Keratinocyte (primary cell): ENCODE measurements around the gene TCP1. TPM values are rescaled to one million over a fixed set of nuclear protein-coding genes. Genes with fewer than 3 reads are reported as not detected.
"Not testable (repeated sequence)": the region's sequence is repeated elsewhere in the genome, so short reads cannot be mapped to it uniquely, and the experiment has no call there.

Experiments
- DNase-seq: peaks from one replicate; pipeline ENCODE4 v3.0.0-alpha.2; 2011; ENCODE audit warnings: low read depth, missing footprints, low spot score
- FAIRE-seq: peaks from 2 replicates; lab custom pipeline; 2011; peaks lifted over from hg19 to GRCh38; lab: Jason Lieb, UNC
- H2AFZ ChIP-seq: 2 replicates; pipeline ENCODE4 v1.6.0; 2012; ENCODE audit warnings: low read length, control low read depth, inconsistent platforms; ENCODE audit not compliant: control insufficient read depth
- H3K27ac ChIP-seq: 2 replicates; pipeline ENCODE4 v1.5.1; 2011; ENCODE audit warnings: low read length; ENCODE audit not compliant: control insufficient read depth, insufficient read depth
- H3K27me3 ChIP-seq: 3 replicates; pipeline ENCODE4 v1.6.0; 2011; ENCODE audit warnings: low read length; ENCODE audit not compliant: control insufficient read depth, insufficient read depth; ENCODE audit errors: extremely low read depth
- H3K36me3 ChIP-seq, 2 experiments: 2 replicates in 1 of 2; 3 replicates in 1 of 2; pipeline ENCODE4 v1.5.1; 2011; ENCODE audit warnings: low read length in 2 of 2, mild to moderate bottlenecking in 1 of 2; ENCODE audit not compliant: control insufficient read depth in 2 of 2, insufficient read depth in 2 of 2; ENCODE audit errors: extremely low read depth in 1 of 2
- H3K4me1 ChIP-seq: 3 replicates; pipeline ENCODE4 v1.5.1; 2011; ENCODE audit warnings: low read length; ENCODE audit not compliant: control insufficient read depth, insufficient read depth; ENCODE audit errors: extremely low read depth
- H3K4me2 ChIP-seq: 3 replicates; pipeline ENCODE4 v1.6.0; 2011; ENCODE audit warnings: low read depth, low read length; ENCODE audit not compliant: control insufficient read depth, insufficient read depth; ENCODE audit errors: extremely low read depth
- H3K4me3 ChIP-seq, 3 experiments: fragments of 200-600 bp in 1 of 3; sonication (generic) in 1 of 3; 2 replicates in 2 of 3; 3 replicates in 1 of 3; pipeline ENCODE4 v1.5.1; 2011 to 2016; ENCODE audit warnings: low read length in 3 of 3, mild to moderate bottlenecking in 3 of 3, control low read depth in 2 of 3, inconsistent platforms in 1 of 3, low read depth in 1 of 3, mixed read lengths in 1 of 3, mixed run types in 1 of 3, moderate library complexity in 1 of 3; ENCODE audit not compliant: control insufficient read depth in 2 of 3, insufficient read depth in 2 of 3; ENCODE audit errors: extremely low read depth in 1 of 3
- H3K79me2 ChIP-seq: 2 replicates; pipeline ENCODE4 v1.6.0; 2012; ENCODE audit warnings: low read length; ENCODE audit not compliant: control insufficient read depth, insufficient read depth
- H3K9ac ChIP-seq: 3 replicates; pipeline ENCODE4 v1.6.0; 2011; ENCODE audit warnings: low read length; ENCODE audit not compliant: control insufficient read depth, insufficient read depth; ENCODE audit errors: extremely low read depth
- H3K9me1 ChIP-seq: 3 replicates; pipeline ENCODE4 v1.6.0; 2011; ENCODE audit warnings: low read length; ENCODE audit not compliant: control insufficient read depth, insufficient read depth; ENCODE audit errors: extremely low read depth
- H3K9me3 ChIP-seq: 2 replicates; pipeline ENCODE4 v1.5.1; 2012; ENCODE audit warnings: low read depth, low read length; ENCODE audit not compliant: control insufficient read depth
- H4K20me1 ChIP-seq: 3 replicates; pipeline ENCODE4 v1.6.0; 2011; ENCODE audit warnings: low read length; ENCODE audit not compliant: control insufficient read depth, insufficient read depth; ENCODE audit errors: extremely low read depth
- EZH2 ChIP-seq: IDR thresholded peaks from one replicate; pipeline ENCODE4 v1.6.1; 2012; ENCODE audit warnings: inconsistent platforms, mild to moderate bottlenecking, low read length, moderate library complexity
- dilution Hi-C: fragments of 300-500 bp; cut with MboI; formaldehyde crosslinking; loops from one replicate; pipeline ENCODE4 v1.7.0; 2020; ENCODE audit warnings: low sequenced_read_pairs; ENCODE audit not compliant: extremely low pct_ligation_motif_present
- polyA plus RNA-seq, 5 experiments: library from polyadenylated mRNA; depleted of rRNA in 3 of 5; stranded (reverse) in 3 of 5; stranded (forward) in 1 of 5; unstranded in 1 of 5; fragments of >200 nt; gene quantifications; 1 replicate in 1 of 5; 2 replicates in 3 of 5; 3 replicates in 1 of 5; pipeline versions ENCODE4 v1.2.1 to v1.2.3, GENCODE V29; 2011 to 2012; ENCODE audit warnings: missing spikeins in 2 of 5, low read depth in 1 of 5, low replicate concordance in 1 of 5
- TF ChIP-seq, protein P1 (sequence below), 3 experiments: IDR thresholded peaks in 1 of 3; conservative IDR thresholded peaks in 1 of 3; optimal IDR thresholded peaks in 1 of 3; 2 replicates in 2 of 3; 3 replicates in 1 of 3; pipeline versions ENCODE3 to v1.5.1; 2011; ENCODE audit warnings: low read length in 3 of 3, mild to moderate bottlenecking in 3 of 3, moderate library complexity in 2 of 3, control low read depth in 1 of 3, inconsistent platforms in 1 of 3; ENCODE audit not compliant: insufficient read depth in 2 of 3; ENCODE audit errors: extremely low read depth in 1 of 3

TCP1 gene
- polyA plus RNA-seq, 1 donor (not counting 4 experiments of a cell fraction or from before 2014, with no cell fraction given): 174 TPM

DNA sequence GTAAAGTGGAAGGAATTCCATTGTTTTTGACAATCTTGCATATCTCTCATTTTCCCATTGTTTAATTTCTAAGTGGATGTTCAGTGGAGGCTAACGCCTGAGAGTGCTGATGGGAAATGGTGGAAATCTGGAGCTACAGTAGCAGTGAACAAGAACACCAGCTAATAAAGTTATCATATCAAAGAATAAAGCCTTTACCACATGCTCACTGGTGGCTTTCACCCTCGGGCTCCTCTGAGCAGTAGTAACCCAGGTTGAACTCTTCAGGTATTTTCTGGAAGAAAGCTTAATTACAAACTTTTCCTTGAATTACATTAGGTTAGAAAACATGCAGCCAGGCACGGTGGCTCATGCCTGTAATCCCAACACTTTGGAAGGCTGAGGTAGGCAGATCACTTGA is 38.0 kb downstream of the TCP1 start:
- FAIRE-seq (no peak), DNase-seq (no peak)
- Histone ChIP-seq H3K4me1 (no peaks in the 10 kb centered on the region), H2AFZ (no peak overlapping the region), H3K9ac (no peak overlapping the region), H3K9me1 (no peaks in the 10 kb centered on the region), H3K4me2 (no peak overlapping the region), H3K4me3 (no peak overlapping the region), H3K36me3 (peaks cover 20 to 24% of the 10 kb centered on the region in 2 experiments), H3K9me3 (no peaks in the 10 kb centered on the region), H3K27ac (no peak overlapping the region), H4K20me1 (no peaks in the 10 kb centered on the region), H3K79me2 (peaks cover 13% of the 10 kb centered on the region), H3K27me3 (no peaks in the 10 kb centered on the region)
- dilution Hi-C loops: no loop called here
- no peak for TF ChIP-seq EZH2
- TF ChIP-seq, protein P1, sequence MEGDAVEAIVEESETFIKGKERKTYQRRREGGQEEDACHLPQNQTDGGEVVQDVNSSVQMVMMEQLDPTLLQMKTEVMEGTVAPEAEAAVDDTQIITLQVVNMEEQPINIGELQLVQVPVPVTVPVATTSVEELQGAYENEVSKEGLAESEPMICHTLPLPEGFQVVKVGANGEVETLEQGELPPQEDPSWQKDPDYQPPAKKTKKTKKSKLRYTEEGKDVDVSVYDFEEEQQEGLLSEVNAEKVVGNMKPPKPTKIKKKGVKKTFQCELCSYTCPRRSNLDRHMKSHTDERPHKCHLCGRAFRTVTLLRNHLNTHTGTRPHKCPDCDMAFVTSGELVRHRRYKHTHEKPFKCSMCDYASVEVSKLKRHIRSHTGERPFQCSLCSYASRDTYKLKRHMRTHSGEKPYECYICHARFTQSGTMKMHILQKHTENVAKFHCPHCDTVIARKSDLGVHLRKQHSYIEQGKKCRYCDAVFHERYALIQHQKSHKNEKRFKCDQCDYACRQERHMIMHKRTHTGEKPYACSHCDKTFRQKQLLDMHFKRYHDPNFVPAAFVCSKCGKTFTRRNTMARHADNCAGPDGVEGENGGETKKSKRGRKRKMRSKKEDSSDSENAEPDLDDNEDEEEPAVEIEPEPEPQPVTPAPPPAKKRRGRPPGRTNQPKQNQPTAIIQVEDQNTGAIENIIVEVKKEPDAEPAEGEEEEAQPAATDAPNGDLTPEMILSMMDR (optimal IDR thresholded peaks at IDR 0.05 in 1 of 3, IDR thresholded peaks at IDR 0.05 in 1 of 3, conservative IDR thresholded peaks at IDR 0.05 in 1 of 3; ENCODE audit: extremely low read depth in 1 of 3, insufficient read depth in 2 of 3, low read length in 3 of 3): no peak

DNA sequence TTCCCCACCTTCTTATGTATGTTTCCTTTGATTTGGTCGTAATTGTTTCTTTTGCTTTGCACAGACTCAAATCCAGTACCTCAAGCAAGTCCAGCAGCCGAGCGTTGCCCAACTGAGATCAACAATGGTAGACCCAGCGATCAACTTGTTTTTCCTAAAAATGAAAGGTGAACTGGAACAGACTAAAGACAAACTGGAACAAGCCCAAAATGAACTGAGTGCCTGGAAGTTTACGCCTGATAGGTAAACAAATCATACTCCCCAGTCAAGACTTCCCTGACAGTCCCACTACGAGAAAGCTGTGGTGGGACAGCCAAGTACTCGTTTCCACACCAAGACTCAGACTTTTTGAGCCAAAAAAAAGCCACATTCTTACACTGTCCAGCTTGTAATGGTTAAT is 41.3 kb downstream of the TCP1 start:
- H3K4me2 ChIP-seq, H3K27ac ChIP-seq, H3K4me3 ChIP-seq, H3K4me1 ChIP-seq, dilution Hi-C loops, H3K9me3 ChIP-seq, H3K9ac ChIP-seq, H4K20me1 ChIP-seq, H2AFZ ChIP-seq, H3K9me1 ChIP-seq, H3K27me3 ChIP-seq, DNase-seq: not testable (repeated sequence)
- H3K36me3 ChIP-seq: peaks cover 22 to 28% of the 10 kb centered on the region in 2 experiments
- FAIRE-seq: peak; percentile 90
- peaks cover 31% of the 10 kb centered on the region for H3K79me2 ChIP-seq

DNA sequence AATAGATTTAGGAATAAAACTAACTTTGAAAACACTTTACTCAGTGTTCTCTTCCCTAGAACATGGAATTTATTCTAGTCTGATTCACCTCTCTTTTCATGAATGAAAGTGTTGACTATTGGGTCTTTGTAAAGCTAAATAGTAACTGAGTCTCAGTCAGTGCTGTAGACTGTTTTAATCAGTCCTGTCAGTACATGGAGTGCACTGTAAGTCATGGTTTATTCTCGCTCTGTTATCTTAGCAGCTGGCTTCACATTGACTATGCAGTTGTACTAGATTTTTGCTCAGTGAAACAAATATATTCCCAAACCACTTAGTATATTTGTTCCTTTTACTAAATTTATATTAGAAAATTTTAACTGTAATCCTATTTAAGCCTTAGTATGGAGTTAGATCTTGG is 42.6 kb downstream of the TCP1 start:
- Histone ChIP-seq H3K4me2 (no peak overlapping the region), H3K36me3 (peaks cover 25 to 33% of the 10 kb centered on the region in 2 experiments), H3K27ac (no peak overlapping the region), H3K27me3 (no peaks in the 10 kb centered on the region), H3K9me1 (no peaks in the 10 kb centered on the region), H2AFZ (no peak overlapping the region), H3K9me3 (no peaks in the 10 kb centered on the region), H3K4me3 (no peak overlapping the region), H3K9ac (no peak overlapping the region), H3K4me1 (no peaks in the 10 kb centered on the region), H4K20me1 (no peaks in the 10 kb centered on the region), H3K79me2 (peaks cover 38% of the 10 kb centered on the region)
- FAIRE-seq (no peak), DNase-seq (no peak)
- dilution Hi-C loops: no loop called here
- TF ChIP-seq EZH2: no peak
- TF ChIP-seq, protein P1 (optimal IDR thresholded peaks at IDR 0.05 in 1 of 3, IDR thresholded peaks at IDR 0.05 in 1 of 3, conservative IDR thresholded peaks at IDR 0.05 in 1 of 3; ENCODE audit: extremely low read depth in 1 of 3, insufficient read depth in 2 of 3, low read length in 3 of 3): no peak
